HG03342 (cell line): ENCODE measurements around the gene ARSB.

ENCODE experiments used
- ATAC-seq: cut with Tn5 transposase; IDR thresholded peaks from one replicate; pipeline ENCODE4 v1.9.1; 2021; ENCODE audit warnings: mild to moderate bottlenecking, moderate library complexity; ENCODE audit not compliant: unreplicated experiment

ARSB gene

GRCh38 chr5:78810098-78810920 lies 174.8 kb downstream of the ARSB start:
- no peak for ATAC-seq

GRCh38 chr5:78809444-78809843 lies 175.7 kb downstream of the ARSB start:
- no peak for ATAC-seq

GRCh38 chr5:78808818-78809217 lies 176.3 kb downstream of the ARSB start:
- ATAC-seq, result no peak

- no peak for ATAC-seq
Measured at GRCh38 chr5:78808380-78808779, 176.7 kb downstream of the ARSB start.

GRCh38 chr5:78806544-78806943 lies 178.6 kb downstream of the ARSB start:
- ATAC-seq, result no peak

GRCh38 chr5:78805474-78806124 lies 179.5 kb downstream of the ARSB start:
- no peak for ATAC-seq

- ATAC-seq, result no peak
Measured at GRCh38 chr5:78804995-78805394, 180.1 kb downstream of the ARSB start.

GRCh38 chr5:78803941-78804340 lies 181.2 kb downstream of the ARSB start:
- ATAC-seq, result no peak

GRCh38 chr5:78803353-78803752 lies 181.8 kb downstream of the ARSB start:
- ATAC-seq, result no peak

- ATAC-seq, result no peak
Measured at GRCh38 chr5:78801413-78801812, 183.7 kb downstream of the ARSB start.

- no peak for ATAC-seq
Measured at GRCh38 chr5:78799266-78800017, 185.7 kb downstream of the ARSB start.

- ATAC-seq, result no peak
Measured at GRCh38 chr5:78798673-78799029, 186.5 kb downstream of the ARSB start.

- no peak for ATAC-seq
Measured at GRCh38 chr5:78797936-78798672, 187.0 kb downstream of the ARSB start.

- ATAC-seq, result no peak
Measured at GRCh38 chr5:78795757-78796156, 189.4 kb downstream of the ARSB start.

GRCh38 chr5:78794693-78795215 lies 190.4 kb downstream of the ARSB start:
- no peak for ATAC-seq

GRCh38 chr5:78793907-78794662 lies 191.0 kb downstream of the ARSB start:
- ATAC-seq, result no peak

- no peak for ATAC-seq
Measured at GRCh38 chr5:78792345-78793055, 192.6 kb downstream of the ARSB start.

- no peak for ATAC-seq
Measured at GRCh38 chr5:78791501-78792100, 193.5 kb downstream of the ARSB start.

- no peak for ATAC-seq
Measured at GRCh38 chr5:78787783-78788182, 197.3 kb downstream of the ARSB start.
